GM23248 (cell line): ENCODE data around the gene APEH.

Experiments
- EZH2 ChIP-seq: fragments of 200-600 bp; sonication (generic); IDR thresholded peaks from 2 replicates; pipeline ENCODE4 v1.6.1; 2018; ENCODE audit warnings: antibody characterized with exemption, mild to moderate bottlenecking; ENCODE audit not compliant: insufficient read depth, poor library complexity, severe bottlenecking
- EZH2phosphoT487 ChIP-seq: fragments of 200-600 bp; sonication (generic); IDR thresholded peaks from 2 replicates; pipeline ENCODE4 v1.6.1; 2018; ENCODE audit warnings: antibody characterized with exemption, moderate library complexity, mild to moderate bottlenecking, low read depth; ENCODE audit not compliant: insufficient read depth

- no peak for TF ChIP-seq EZH2
- no peak for TF ChIP-seq EZH2phosphoT487
Measured at GRCh38 chr3:49665822-49666519, 8.2 kb upstream of the APEH start.
